Skeletal muscle tissue (tissue), 4 donors: Measurements from ENCODE around the gene ELAVL3. TPM values are rescaled to one million over a fixed set of nuclear protein-coding genes. Genes with fewer than 3 reads are reported as not detected.
"Not testable (repeated sequence)": the region's sequence is repeated elsewhere in the genome, so short reads cannot be mapped to it uniquely, and the experiment has no call there.

ENCODE experiments used
- H3K27ac ChIP-seq: one replicate; pipeline ENCODE4 v1.7.0; 2013; ENCODE audit warnings: mild to moderate bottlenecking, low read depth, low read length, inconsistent platforms
- H3K27me3 ChIP-seq, 3 donors: one replicate each; pipeline ENCODE4 v1.7.0; 2013; ENCODE audit warnings: low read length in 3 of 3; ENCODE audit not compliant: control insufficient read depth in 3 of 3, insufficient read depth in 3 of 3
- H3K36me3 ChIP-seq, 3 donors: one replicate each; pipeline ENCODE4 v1.7.0; 2013; ENCODE audit warnings: low read length in 3 of 3; ENCODE audit not compliant: control insufficient read depth in 3 of 3, insufficient read depth in 3 of 3
- H3K4me1 ChIP-seq, 3 donors: one replicate each; pipeline ENCODE4 v1.7.0; 2013; ENCODE audit warnings: low read length in 3 of 3, mild to moderate bottlenecking in 3 of 3; ENCODE audit not compliant: control insufficient read depth in 3 of 3, insufficient read depth in 3 of 3
- H3K4me3 ChIP-seq, 3 donors: one replicate each; pipeline ENCODE4 v1.7.0; 2013; ENCODE audit warnings: low read length in 3 of 3
- H3K9ac ChIP-seq, 3 donors: one replicate each; pipeline ENCODE4 v1.7.0; 2013; ENCODE audit warnings: low read length in 3 of 3, mild to moderate bottlenecking in 3 of 3, moderate library complexity in 2 of 3, low read depth in 1 of 3
- H3K9me3 ChIP-seq, 3 donors: one replicate each; pipeline ENCODE4 v1.7.0; 2013; ENCODE audit warnings: low read length in 3 of 3; ENCODE audit not compliant: control insufficient read depth in 3 of 3
- total RNA-seq: library from RNA; depleted of rRNA; stranded (reverse); fragments of >200 nt; gene quantifications from one replicate; pipeline ENCODE4 v1.2.3, GENCODE V29; 2014
- donor health status: Osteomylitis.

Gene ELAVL3
- total RNA-seq, 1 donor from 2014 or later: not detected

- no peak overlapping the region for H3K9ac ChIP-seq
- H3K27ac ChIP-seq: no peak overlapping the region
- no peak overlapping the region for H3K4me3 ChIP-seq
- H3K4me1 ChIP-seq: peaks cover 9 to 10% (median 10%) of the 10 kb centered on the region in 3 donors
- no peaks in the 10 kb centered on the region for H3K9me3 ChIP-seq
- peaks cover 41 to 44% (median 43%) of the 10 kb centered on the region in 3 donors for H3K27me3 ChIP-seq
- H3K36me3 ChIP-seq: no peaks in the 10 kb centered on the region
These were observed 2.4 kb downstream of the ELAVL3 start for GRCh38 chr19:11478167-11479089.

- H3K36me3 ChIP-seq: no peaks in the 10 kb centered on the region
These were observed 5.0 kb downstream of the ELAVL3 start for GRCh38 chr19:11475861-11476260.

GRCh38 chr19:11475343-11475742 is 5.5 kb downstream of the ELAVL3 start:
- H3K27me3 ChIP-seq: peaks cover 18 to 19% (median 19%) of the 10 kb centered on the region in 3 donors
- not testable (repeated sequence) for H3K9ac ChIP-seq, H3K4me1 ChIP-seq, H3K27ac ChIP-seq, H3K36me3 ChIP-seq, H3K9me3 ChIP-seq, H3K4me3 ChIP-seq

More at GRCh38 chr19:11475861-11476260, 5.0 kb downstream of the ELAVL3 start:
- no peak overlapping the region for H3K4me3 ChIP-seq
- no peak overlapping the region for H3K9ac ChIP-seq
- H3K27ac ChIP-seq: no peak overlapping the region
- peaks cover 18 to 21% (median 21%) of the 10 kb centered on the region in 3 donors for H3K27me3 ChIP-seq
- H3K9me3 ChIP-seq: no peaks in the 10 kb centered on the region
- peaks cover 0 to 2% (median 0%) of the 10 kb centered on the region in 3 donors for H3K4me1 ChIP-seq

- H3K4me3 ChIP-seq: no peak overlapping the region
- peaks cover 6 to 10% (median 8%) of the 10 kb centered on the region in 3 donors for H3K27me3 ChIP-seq
- H3K4me1 ChIP-seq: no peaks in the 10 kb centered on the region
- H3K36me3 ChIP-seq: no peaks in the 10 kb centered on the region
- H3K27ac ChIP-seq: no peak overlapping the region
- no peaks in the 10 kb centered on the region for H3K9me3 ChIP-seq
- no peak overlapping the region for H3K9ac ChIP-seq
These were observed 7.1 kb downstream of the ELAVL3 start for GRCh38 chr19:11473725-11474124.

- not testable (repeated sequence) for H3K9ac ChIP-seq, H3K4me3 ChIP-seq, H3K36me3 ChIP-seq, H3K4me1 ChIP-seq, H3K9me3 ChIP-seq, H3K27ac ChIP-seq
- peaks cover 5 to 17% (median 5%) of the 10 kb centered on the region in 3 donors for H3K27me3 ChIP-seq
These were observed 12.5 kb downstream of the ELAVL3 start for GRCh38 chr19:11468266-11468845.

- Histone ChIP-seq H3K27me3 (peaks cover 2 to 17% (median 7%) of the 10 kb centered on the region in 3 donors), H3K4me1 (no peaks in the 10 kb centered on the region), H3K4me3 (no peak overlapping the region), H3K36me3 (no peaks in the 10 kb centered on the region), H3K9me3 (no peaks in the 10 kb centered on the region), H3K9ac (no peak overlapping the region), H3K27ac (no peak overlapping the region)
These were observed 15.2 kb downstream of the ELAVL3 start for GRCh38 chr19:11465600-11465999.

GRCh38 chr19:11464333-11465265 is 16.2 kb downstream of the ELAVL3 start:
- Histone ChIP-seq H3K36me3 (no peaks in the 10 kb centered on the region), H3K4me1 (no peaks in the 10 kb centered on the region), H3K27me3 (peaks cover 7 to 26% (median 11%) of the 10 kb centered on the region in 3 donors), H3K9me3 (no peaks in the 10 kb centered on the region), H3K4me3 (no peak overlapping the region), H3K27ac (no peak overlapping the region), H3K9ac (no peak overlapping the region)

GRCh38 chr19:11463391-11463790 is 17.5 kb downstream of the ELAVL3 start:
- Histone ChIP-seq H3K4me1 (no peaks in the 10 kb centered on the region), H3K4me3 (no peak overlapping the region), H3K27me3 (peaks cover 15 to 31% (median 15%) of the 10 kb centered on the region in 3 donors), H3K9ac (no peak overlapping the region), H3K27ac (no peak overlapping the region), H3K9me3 (no peaks in the 10 kb centered on the region), H3K36me3 (no peaks in the 10 kb centered on the region)

- H3K4me1 ChIP-seq: no peaks in the 10 kb centered on the region
- H3K36me3 ChIP-seq: no peaks in the 10 kb centered on the region
- no peaks in the 10 kb centered on the region for H3K9me3 ChIP-seq
- no peak overlapping the region for H3K27ac ChIP-seq
- H3K9ac ChIP-seq: no peak overlapping the region
- peaks cover 21 to 42% (median 25%) of the 10 kb centered on the region in 3 donors for H3K27me3 ChIP-seq
- H3K4me3 ChIP-seq: no peak overlapping the region
These were observed 19.4 kb downstream of the ELAVL3 start for GRCh38 chr19:11461453-11461852.
